GM12801 (cell line): ENCODE data around the gene SDK1.

Experiments
- CTCF ChIP-seq: IDR thresholded peaks from one replicate; pipeline ENCODE4 v1.5.1; 2011; ENCODE audit warnings: control low read depth; ENCODE audit not compliant: insufficient read length; ENCODE audit errors: extremely low read depth

The SDK1 gene

DNA sequence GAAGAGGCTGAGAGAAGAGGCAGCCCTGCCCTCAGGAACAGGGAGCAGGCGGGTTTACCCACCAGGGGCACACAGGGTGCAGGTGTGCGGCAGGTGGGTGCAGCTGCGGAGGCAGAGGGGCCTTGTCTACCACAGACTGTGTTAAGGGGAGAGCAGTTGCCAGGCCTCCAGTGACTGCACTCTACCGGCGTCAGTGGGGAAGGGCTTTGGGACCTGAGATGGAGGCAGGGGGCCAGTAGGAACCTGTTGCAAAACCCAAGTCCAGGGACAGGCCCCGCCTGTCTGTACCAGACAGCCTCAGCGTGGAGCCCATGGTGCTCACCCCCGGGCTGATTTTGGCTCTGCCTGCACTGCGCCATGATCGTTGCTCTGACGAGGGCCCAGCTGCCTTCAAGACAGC is 873.4 kb downstream of the SDK1 start:
- TF ChIP-seq CTCF = no peak

GRCh38 chr7:4174884-4175283 is 873.8 kb downstream of the SDK1 start:
- no peak for TF ChIP-seq CTCF

DNA sequence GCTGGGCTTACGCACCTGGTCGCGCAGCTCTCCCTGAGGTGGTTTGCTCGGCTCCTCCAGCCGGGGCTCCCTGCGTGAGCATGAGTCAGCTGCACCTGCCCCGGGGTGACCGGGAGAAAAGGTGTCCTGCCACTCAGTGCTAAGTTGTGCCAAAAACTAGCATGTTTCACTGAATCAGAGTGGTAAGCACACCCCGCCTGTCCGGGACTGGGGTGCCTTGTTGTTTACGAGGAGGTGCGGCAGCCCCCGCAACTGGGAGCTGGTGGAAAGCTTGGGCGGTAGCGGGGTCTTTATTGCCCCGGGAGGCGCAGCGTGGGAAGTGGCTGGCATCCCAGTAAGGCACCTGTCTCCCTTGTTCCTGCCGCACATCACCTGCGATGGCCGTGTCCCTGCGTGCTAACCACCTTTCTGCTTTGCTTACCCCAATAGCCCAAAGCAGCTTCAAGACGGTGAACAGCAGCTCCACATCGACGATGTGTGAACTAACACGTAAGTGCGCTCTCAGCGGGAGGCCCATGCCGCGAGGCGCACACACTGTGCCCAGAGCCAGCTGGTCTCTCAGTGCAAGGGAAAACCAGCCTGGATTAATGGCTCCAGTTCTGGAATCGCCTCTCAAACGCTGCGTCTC is 874.4 kb downstream of the SDK1 start:
- TF ChIP-seq CTCF = no peak

GRCh38 chr7:4177001-4177400 is 875.9 kb downstream of the SDK1 start:
- TF ChIP-seq CTCF = no peak

DNA sequence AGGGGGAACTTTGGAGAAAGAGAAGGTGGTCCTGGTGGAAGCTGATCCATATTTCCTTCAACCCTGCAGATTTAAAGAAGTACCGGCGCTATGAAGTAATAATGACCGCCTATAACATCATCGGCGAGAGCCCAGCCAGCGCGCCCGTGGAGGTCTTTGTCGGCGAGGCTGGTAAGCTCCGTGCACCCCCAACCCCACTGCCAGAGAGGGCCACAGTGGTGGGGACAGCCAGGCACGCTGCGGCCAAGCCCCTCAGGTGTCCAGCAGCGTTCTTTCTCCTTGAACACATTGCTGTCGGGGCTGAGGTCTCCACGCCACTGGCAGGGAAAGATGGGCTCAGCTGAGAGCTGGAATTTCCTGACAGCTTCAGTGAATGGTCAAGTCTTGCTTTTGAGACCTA is 877.4 kb downstream of the SDK1 start:
- TF ChIP-seq CTCF = no peak

GRCh38 chr7:4178916-4179687 is 878.0 kb downstream of the SDK1 start:
- no peak for TF ChIP-seq CTCF

DNA sequence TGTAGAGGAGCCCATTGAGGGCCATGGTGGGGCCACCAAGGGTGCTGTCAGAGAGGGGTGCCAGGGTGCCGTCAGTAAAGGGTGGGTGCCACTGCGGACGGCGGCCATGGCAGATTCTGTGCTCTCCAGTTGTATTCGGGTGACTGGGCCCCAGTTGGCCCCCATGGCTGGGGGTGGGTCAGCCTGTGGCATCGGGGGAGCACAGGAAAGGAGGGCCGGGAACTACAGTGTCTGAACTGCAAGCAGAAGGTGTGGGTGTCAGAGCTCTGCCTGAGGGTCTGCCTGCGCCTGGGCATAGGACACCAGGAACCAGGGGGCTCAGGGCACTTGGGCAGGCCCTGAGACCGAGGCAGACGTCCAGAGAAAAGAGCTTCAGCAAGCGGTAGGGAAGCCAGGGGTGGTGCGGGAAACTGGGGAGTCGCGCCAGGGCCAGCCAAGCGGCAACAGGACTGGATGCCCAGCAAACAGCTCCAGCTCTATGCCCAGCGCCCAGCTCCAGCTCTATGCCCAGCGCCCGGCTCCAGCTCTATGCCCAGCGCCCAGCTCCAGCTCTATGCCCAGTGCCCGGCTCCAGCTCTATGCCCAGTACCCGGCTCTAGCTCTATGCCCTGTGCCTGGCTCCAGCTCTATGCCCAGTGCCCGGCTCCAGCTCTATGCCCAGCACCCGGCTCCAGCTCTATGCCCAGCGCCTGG is 878.8 kb downstream of the SDK1 start:
- no peak for TF ChIP-seq CTCF
